Bone marrow (tissue), 2 donors: Measurements from ENCODE around the gene UBE2Q2.
"Not testable (repeated sequence)": the region's sequence is repeated elsewhere in the genome, so short reads cannot be mapped to it uniquely, and the experiment has no call there.

Experiments used
- DNase-seq, 2 donors: peaks; one replicate each; lab custom pipeline; 2025; lab: John Stamatoyannopoulos, UW

Gene UBE2Q2

GRCh38 chr15:75842722-75843677, at the start of gene UBE2Q2:
TSS of gene UBE2Q2 (plus strand) at chr15:75843447. CDS start at chr15:75843667, 220 bp downstream.
- peak; percentile 42 to 76 for DNase-seq

DNA sequence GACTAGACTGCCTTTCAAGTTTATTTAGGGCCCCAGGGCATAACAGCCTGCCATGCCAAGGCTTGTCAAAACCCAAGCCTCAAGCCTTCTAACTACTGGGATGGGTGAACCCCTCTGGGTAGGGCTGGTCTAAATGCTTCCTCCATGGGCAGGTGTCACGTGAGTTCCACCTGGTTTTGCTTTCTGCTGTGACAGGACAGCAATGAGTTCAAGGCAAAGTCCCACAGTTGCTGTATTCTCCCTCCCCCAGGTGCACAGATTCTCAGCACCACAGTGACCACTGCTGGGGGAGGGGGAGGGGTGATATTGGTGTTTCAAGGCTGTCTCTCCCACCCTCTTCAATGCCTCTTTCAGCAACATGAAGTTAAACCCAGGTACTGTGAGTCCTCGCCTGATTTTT, 46.9 kb upstream of the UBE2Q2 start:
- DNase-seq: no peak

DNA sequence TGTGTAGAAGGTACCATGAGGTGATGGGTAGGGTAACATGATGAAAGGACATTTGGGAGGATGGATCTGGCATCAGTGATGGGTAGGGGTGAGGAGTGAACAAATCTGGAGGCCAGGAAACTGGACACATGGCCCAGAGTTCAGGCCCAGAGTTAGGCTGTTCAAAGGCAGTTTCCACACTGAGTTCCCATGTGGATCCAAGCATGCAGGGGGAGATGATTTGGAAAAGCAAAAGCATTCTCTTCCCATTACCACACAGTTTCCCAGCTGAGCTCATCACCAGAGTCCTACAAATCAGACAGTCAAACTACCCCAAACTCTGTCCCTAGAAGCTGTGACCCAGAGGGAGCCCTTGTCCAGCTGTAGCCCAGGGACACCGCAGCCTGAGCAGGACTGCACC, 46.1 kb upstream of the UBE2Q2 start:
- DNase-seq: not testable (repeated sequence)

GRCh38 chr15:75799190-75799589, 44.1 kb upstream of the UBE2Q2 start:
- DNase-seq: no peak

- not testable (repeated sequence) for DNase-seq
Measured at GRCh38 chr15:75800409-75800808, 42.8 kb upstream of the UBE2Q2 start.

DNA sequence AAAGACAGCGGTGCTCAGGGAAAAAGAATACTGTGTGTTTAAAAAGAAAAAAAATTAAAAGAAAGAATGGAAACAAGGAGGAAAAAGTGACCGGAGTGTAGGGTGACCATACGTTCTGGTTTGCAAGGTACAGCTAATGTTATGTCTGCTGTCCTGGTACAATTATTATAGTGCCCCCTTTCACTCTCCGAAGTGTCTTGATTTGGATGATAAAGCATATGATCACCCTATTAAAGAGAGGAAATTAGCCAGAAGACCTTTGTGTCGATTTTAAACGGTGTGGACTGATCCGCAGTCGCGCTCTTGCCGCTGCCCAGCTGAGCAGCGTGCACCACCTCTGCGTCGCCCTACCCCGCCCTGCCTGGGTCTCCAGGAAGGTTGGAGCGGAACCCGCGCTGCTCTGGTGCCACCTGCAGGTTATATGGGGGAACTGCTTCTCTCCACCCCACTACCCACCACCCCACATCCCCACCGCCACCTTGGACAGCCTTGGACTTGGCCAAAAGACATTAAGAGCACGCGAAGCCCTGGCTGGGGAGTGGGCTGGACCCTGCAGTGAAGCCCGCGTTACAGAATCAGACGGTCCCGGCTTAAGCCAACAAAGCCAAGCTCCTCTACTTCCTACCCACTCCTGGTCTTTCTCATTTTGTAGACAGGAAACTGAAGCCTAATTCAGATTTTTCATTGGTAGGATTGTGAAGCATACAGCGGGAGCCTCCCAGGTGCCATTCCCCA, 41.2 kb upstream of the UBE2Q2 start:
- peak; percentile 56 to 57 for DNase-seq

GRCh38 chr15:75807486-75807885, 35.8 kb upstream of the UBE2Q2 start:
- not testable (repeated sequence) for DNase-seq

GRCh38 chr15:75808009-75808408, 35.2 kb upstream of the UBE2Q2 start:
- DNase-seq: not testable (repeated sequence)

DNA sequence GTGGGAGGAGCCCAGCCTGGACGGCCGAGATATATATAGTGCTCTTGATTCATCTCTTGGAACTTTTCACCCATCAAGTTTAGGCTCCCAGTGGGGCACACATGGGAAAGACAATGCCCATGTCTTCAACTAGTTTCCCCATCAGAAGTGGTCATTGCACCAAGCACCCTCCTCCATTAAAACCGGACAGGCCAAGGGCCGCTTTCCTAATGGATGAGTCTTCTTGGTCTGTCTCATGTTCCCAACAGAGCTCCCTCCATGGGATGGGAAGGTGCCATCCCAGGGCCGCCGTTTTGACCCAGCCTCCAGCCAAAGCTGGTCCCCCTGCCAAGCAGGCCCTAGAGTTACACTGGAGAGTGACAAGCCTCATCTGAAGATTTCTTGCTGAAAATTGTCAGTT, 34.7 kb upstream of the UBE2Q2 start:
- no peak for DNase-seq

DNA sequence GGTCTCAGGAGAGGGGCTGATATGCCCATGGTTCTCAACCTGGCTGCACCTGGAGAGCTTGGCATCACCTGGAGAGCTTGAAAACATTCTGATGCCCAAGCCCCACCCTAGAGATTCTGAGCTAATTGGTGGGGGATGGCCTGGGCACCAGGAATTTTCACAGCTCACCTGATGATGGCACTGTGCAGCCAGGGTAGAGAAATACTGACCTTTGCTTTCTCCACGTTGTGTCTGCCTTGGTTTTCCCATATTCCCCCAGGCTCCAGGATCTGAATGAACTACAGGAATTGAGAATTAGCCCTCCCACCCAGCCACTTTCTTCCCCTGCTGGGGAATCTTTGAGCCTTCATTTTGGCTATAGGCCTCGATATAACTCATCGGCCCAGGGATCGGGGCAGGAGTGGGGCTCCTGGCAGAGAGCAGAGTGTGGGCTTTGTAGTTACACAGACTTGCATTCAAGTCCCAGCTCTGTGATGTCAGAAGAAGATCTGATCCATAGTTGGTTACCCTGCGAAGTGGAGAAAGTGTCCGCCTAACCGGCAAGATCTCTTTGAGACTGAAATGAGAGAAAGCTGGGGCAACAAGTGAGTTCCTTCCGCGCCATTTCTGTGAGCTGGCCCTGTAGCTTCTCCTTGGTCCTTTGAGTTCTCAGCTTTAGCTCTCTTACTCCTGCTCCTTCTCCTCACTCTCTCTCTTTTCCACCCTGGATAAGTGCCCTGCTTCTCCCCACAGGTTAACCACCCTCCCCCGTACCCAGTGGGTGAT, 33.1 kb upstream of the UBE2Q2 start:
- peak in 1 of 2 donors; percentile 11 for DNase-seq

DNA sequence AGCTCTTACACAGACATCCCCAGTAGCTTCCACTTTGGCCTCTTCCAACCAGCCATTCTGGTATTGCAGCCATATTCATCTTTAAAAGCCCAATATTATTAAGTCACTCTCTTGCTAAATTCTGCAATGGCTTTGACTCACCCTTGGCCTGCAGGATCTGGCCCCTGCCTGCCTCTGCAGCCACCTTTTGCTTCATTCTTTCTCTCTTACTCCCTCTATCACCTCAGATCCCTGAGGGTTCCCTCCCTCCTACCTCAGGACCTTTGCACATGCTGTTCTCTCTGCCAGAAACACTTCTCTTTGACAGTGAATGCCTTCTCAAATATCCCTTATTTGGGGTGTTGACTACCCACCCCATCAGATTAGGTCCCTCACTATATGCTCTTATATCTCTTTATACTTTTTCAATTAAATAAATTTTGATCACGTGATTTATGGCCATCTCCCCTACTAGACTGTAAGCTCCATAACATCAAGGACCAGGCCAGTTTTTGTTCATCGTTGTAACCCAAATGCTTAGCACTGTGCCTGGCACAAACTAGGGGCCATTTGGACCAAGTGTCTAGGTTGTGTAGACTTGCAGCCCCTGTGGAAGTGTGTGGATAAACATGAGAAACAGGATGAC, 32.3 kb upstream of the UBE2Q2 start:
- DNase-seq: no peak

- DNase-seq: no peak
Measured at GRCh38 chr15:75811626-75812025, 31.6 kb upstream of the UBE2Q2 start.

GRCh38 chr15:75814794-75815193, 28.5 kb upstream of the UBE2Q2 start:
- no peak for DNase-seq

DNA sequence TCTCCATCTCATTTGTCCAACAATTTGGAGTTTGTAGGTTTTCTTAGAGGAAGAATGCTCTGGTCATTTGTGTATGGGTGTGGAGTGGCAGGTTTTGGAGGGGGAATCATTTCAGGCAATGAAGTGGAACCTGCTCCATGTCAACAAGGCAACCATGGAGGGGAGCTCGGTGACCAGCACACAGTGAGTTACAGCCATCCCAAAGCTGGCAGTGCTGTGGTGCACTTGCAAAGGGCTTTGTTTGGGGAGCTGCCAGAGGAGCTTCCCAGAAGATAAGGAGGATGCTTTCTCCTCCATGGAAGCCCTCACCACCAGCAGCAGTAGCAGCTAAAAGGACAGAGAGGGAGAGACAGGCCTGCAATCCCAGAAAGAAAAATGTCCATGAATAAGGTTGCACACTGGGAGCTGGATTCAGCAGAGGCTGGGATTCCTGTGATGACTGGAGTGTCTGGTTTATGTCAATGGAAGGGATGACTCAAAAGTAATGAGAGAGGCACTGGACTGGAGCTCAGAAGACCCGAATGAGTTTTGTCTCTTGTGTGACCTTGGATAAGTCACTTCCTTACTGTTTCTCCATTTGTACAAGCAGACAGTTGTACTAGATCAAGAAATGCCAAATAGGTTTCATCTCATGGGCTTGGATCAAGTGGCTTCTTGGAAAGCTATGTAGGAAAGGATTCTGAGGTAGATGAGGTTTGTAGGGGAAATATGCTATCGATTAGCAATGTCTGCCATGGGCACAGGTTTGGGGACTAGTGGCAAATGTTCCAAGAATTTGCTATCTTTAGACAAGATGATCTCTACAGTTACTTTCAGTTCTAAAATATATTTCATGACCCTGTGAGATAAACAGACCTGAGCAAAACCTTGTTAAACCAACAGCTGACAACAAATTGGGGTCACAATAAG, 27.2 kb upstream of the UBE2Q2 start:
- DNase-seq: no peak

DNA sequence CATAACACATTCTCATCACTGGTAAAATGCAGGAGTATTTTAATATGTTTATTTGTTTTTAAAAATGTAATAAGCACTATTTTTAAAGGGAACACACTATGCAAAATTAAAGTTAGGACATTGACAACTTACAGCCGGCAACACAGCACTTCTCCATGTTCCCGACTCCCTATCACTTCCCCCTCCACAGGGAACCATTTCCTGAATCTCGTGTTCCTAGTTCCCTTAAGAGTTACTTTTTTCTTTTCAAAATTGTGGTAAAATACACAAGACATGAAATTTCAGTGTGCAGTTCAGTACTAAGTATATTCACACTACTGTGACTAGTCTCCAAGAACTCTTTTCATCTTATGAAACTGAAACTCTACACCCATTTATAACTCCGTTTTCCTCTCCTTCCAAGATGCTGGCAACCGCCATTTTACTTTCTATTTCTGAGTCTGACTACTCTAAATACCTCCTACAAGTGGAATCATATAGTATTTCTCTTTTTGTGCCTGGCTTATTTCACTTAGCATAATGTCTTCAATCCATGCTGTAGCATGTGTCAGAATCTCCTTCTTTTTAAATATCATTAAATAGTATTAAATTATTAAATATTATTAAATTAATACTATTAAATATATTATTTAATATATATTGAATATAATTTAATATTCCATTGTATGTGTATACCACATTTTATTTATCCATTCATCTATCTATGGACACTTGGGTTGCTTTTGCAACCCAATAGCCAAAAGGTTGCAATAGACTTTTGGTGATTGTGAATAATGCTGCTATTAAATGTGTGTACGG, 25.9 kb upstream of the UBE2Q2 start:
- DNase-seq: no peak

GRCh38 chr15:75820206-75820605, 23.0 kb upstream of the UBE2Q2 start:
- no peak for DNase-seq

DNA sequence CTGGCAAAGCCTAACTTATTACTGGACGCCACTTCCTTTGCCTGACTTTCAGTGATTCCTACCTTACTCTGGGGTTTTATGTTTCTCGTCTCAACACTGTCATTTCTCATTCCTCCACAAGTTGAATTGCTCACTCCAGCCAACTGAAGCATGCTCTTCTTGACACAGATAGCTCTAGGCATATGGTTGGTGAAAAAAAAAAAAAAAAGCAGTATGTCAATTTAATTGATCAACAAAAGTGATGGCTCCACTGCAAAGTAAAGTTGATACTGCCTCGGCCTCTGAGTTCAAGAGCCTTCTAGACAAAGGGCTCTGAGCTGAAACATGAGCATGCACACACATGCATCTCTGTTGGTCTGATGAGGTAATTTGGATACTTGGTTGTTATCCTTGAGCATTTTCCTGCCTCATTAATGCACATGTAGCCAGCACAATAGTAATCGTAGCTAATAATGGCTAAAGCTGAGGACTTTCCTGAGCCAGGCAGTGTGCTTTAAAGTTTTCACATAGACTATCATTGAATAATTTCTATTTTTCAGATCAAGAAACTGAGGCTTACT, 21.4 kb upstream of the UBE2Q2 start:
- no peak for DNase-seq

GRCh38 chr15:75822685-75823278, 20.5 kb upstream of the UBE2Q2 start:
- no peak for DNase-seq
